Astrocyte of the cerebellum (primary cell): ENCODE measurements around the gene HAPLN3.
"Not testable (repeated sequence)": the region's sequence is repeated elsewhere in the genome, so short reads cannot be mapped to it uniquely, and the experiment has no call there.

Source experiments
- DNase-seq: peaks from one replicate; pipeline ENCODE4 v3.0.0-alpha.2; 2011; ENCODE audit warnings: low read depth
- H3K4me3 ChIP-seq: 2 replicates; pipeline ENCODE4 v1.5.1; 2011; ENCODE audit warnings: mild to moderate bottlenecking, low read depth, low read length, moderate library complexity
- in situ Hi-C: cut with HindIII; loops from 2 replicates; pipeline ENCODE4 v1.10.0; 2017; ENCODE audit warnings: low sequenced_read_pairs
- TF ChIP-seq, protein P1 (sequence below): IDR thresholded peaks from 2 replicates; pipeline ENCODE4 v1.5.1; 2012; ENCODE audit warnings: low read length, low read depth, moderate library complexity, mild to moderate bottlenecking; ENCODE audit errors: missing control alignments

Gene HAPLN3

DNA sequence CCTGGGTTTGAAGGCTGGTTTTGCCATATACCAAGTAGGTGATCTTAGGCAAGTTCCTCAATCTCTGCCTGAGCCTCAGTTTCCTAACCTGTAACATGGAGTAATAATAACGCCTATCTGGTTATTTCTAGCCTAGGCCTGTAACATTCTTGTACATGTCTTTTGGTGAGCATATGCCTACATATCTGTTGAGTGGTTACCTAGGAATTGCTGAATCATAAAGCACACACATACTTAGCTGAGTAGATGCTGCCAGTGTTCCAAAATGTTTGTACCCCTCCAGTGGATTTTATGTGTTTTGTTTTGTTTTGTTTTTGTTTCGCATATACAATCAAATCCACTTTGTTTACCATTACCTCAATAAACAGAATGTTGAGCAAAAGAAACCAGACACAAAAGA is 35.2 kb upstream of the HAPLN3 start:
- no peak overlapping the region for H3K4me3 ChIP-seq
- no peak for DNase-seq
- in situ Hi-C loops = no loop called here
- TF ChIP-seq, protein P1, sequence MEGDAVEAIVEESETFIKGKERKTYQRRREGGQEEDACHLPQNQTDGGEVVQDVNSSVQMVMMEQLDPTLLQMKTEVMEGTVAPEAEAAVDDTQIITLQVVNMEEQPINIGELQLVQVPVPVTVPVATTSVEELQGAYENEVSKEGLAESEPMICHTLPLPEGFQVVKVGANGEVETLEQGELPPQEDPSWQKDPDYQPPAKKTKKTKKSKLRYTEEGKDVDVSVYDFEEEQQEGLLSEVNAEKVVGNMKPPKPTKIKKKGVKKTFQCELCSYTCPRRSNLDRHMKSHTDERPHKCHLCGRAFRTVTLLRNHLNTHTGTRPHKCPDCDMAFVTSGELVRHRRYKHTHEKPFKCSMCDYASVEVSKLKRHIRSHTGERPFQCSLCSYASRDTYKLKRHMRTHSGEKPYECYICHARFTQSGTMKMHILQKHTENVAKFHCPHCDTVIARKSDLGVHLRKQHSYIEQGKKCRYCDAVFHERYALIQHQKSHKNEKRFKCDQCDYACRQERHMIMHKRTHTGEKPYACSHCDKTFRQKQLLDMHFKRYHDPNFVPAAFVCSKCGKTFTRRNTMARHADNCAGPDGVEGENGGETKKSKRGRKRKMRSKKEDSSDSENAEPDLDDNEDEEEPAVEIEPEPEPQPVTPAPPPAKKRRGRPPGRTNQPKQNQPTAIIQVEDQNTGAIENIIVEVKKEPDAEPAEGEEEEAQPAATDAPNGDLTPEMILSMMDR = no peak

DNA sequence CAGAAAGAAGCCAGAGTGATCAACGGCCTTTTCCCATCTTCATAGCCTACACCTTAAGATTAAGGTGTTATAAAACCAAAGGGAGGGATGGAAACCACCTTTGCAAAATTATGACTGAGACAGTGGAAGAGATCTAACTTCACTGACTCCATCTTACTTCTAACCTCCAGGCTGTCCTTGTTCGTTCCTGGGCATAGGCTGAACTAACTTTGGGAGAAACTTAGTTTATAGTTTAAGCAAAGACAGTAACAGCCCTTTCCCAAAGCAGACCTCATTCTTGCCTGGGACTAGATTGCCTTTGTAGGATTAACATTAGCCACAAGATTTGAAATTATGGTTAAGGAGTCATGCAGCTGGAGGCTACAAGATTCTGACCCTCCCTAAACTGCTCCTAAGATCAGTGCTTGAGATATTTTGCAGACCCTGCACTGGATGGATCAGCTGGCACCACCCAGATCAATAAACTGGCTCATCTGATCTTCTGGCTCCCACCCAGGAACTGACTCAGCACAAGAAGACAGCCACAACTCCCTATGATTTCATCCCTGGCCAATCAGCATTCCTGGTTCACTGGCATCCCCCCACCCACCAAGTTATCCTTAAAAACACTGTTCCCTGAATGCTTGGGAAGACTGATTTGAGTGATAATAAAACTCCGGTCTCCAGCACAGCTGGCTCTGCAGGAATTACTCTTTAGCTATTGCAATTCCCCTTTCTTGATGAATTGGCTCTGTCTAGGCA is 34.2 kb upstream of the HAPLN3 start:
- in situ Hi-C loops, DNase-seq, H3K4me3 ChIP-seq: not testable (repeated sequence)

DNA sequence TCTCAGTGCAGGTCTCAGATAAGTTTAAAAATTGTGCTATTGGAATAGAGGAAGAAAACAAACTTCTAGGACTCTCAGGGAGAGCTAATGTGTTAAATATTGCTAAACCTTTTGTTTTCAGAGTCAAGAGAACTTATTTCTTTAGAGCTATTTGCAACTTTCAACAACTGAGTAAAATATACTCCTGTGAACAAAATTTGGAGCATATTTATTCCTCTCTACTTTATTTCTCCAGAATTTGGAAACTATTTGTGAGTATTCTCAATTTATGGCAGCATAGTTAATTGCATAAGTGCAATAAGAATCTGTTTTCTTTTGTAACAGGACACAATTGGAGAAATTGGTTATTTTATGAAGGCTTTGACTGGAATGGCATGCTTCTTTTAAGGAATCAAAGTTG is 32.8 kb upstream of the HAPLN3 start:
- DNase-seq, in situ Hi-C loops, H3K4me3 ChIP-seq: not testable (repeated sequence)

DNA sequence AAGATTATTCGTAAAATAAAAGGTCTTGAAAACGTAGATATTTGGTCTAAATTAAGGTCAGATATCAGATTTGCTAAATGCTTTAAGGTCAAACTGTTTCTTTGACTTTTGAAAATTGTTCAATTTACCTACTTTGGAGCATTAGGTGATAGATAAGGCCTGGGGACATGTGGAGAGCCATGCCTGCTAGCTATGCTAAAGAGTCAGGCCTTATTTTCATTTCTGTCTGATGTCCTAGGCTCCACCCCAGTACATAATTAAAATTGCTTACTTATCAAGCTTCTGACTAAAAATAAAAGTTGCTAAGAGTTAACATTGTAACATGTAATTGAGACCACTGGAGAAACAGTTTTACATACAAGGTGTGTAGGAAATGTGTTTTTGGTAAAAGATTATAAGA is 30.3 kb upstream of the HAPLN3 start:
- H3K4me3 ChIP-seq, in situ Hi-C loops, DNase-seq: not testable (repeated sequence)

DNA sequence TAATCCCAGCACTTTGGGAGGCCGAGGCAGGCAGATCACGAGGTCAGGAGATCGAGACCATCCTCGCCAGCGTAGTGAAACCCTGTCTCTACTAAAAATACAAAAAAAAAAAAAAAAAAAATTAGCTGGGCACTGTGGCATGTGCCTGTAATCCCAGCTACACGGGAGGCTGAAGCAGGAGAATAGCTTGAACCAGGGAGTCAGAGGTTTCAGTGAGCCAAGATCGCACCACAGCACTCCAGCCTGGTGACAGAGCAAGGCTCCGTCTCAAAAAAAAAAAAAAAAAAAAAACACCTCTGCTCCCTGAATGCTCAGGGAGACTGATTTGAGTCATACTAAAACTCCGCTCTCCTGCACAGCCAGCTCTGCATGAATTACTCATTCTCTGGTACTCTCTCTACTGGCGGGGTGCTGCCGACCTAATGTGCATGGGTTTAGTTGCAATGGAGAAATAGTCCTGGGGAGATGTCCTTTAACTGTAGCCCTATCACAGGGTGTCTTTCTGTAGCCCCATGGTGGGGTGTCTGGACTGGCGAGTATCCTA is 25.6 kb upstream of the HAPLN3 start:
- H3K4me3 ChIP-seq, DNase-seq: not testable (repeated sequence)
- in situ Hi-C loops = loop anchor here (25.0 kb wide), 1 partner anchor 91 kb away; no protein-coding TSS in a partner anchor

DNA sequence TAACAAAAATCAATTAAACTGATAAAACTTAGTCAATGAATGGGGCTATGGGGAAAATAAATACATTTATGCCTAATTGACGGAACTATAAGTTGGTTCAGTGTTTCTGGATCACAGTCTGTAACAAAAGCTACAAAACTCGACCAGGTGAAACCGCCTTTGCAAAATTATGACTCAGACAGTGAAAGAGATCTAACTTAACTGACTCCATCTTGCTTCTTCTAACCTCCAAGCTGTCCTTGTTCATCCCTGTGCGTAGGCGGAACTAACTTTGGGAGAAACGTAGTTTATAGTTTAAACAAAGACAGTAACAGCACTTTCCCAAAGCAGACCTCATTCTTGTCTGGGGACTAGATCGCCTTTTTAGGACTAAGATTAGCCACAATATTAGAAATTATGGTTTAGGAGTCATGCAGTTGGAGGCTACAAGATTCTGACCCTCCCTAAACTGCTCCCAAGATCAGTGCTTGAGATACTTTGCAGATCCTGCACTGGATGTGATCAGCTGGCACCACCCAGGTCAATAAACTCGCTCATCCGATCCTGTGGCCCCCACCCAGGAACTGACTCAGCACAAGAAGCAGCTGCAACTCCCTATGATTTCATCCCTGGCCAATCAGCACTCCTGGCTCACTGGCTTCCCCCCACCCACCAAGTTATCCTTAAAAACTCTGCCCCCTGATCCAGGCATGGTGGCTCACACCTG is 25.0 kb upstream of the HAPLN3 start:
- in situ Hi-C loops = loop anchor here (25.0 kb wide), 1 partner anchor 92 kb away; no protein-coding TSS in a partner anchor
- DNase-seq = no peak
- no peak overlapping the region for H3K4me3 ChIP-seq
- TF ChIP-seq, protein P1 = no peak

DNA sequence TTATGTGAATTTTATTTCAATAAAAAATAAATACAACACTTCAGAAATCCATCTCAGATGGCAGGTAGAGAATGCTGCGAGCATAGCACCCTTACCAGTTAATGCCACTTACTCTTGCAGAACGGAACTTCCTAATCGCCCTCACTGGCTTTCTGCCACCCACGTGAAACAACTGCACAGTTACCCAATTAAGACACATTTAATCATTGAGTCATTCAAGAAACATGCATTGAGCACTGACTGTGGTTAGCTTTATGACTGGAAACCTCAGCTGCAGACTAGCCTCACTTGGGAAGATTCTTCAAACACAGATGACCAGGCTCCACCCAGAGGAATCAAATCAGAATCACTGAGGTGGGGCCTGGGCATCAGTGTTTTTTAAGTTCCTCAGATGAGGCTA is 23.4 kb upstream of the HAPLN3 start:
- TF ChIP-seq, protein P1 = no peak
- in situ Hi-C loops = loop anchor here (25.0 kb wide), 1 partner anchor 94 kb away; no protein-coding TSS in a partner anchor
- peak; percentile 95 for DNase-seq
- no peak overlapping the region for H3K4me3 ChIP-seq

DNA sequence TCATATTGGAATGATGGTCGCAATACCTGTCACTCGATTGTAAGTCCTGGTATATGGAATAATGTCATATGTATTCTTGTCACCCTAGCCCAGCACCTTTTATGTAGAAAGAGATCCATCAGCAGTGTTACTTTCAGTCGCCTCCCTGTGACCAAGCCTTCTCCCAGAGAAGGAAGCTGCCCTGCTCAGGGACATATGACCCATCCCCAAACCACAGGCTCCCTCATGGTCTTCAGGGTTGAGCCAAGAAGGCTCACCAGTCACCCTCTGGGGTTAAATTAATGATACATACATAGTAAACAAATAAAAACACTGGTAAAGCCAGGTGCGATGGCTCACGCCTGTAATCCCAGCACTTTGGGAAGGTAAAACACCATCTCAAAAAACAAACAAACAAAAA is 22.4 kb upstream of the HAPLN3 start:
- TF ChIP-seq, protein P1 = no peak
- H3K4me3 ChIP-seq = no peak overlapping the region
- in situ Hi-C loops = loop anchor here (25.0 kb wide), 1 partner anchor 95 kb away; no protein-coding TSS in a partner anchor
- DNase-seq = no peak
